Measurements from ENCODE around the gene THAP6.

The THAP6 gene

GRCh38 chr4:75552452-75552851 is 38.2 kb downstream of the THAP6 start:
- Histone ChIP-seq H3K36me3 (ENCODE audit: low read depth) (no peaks in the 10 kb centered on the region), H3K9me3 (ENCODE audit: severe bottlenecking) (no peaks in the 10 kb centered on the region), H3K27ac (ENCODE audit: poor library complexity, severe bottlenecking) (no peak overlapping the region), H3K4me1 (ENCODE audit: insufficient read depth, poor library complexity, severe bottlenecking) (peaks cover 9% of the 10 kb centered on the region), H3K4me3 (ENCODE audit: severe bottlenecking) (no peak overlapping the region), H3K27me3 (ENCODE audit: insufficient read depth, poor library complexity, severe bottlenecking) (no peaks in the 10 kb centered on the region)
- no peak for TF ChIP-seq CTCF (IDR thresholded peaks at IDR 0.05; ENCODE audit: poor library complexity, severe bottlenecking)
- ATAC-seq (ENCODE audit: low read depth) (no peak), DNase-seq (ENCODE audit: low spot score) (no peak)

DNA sequence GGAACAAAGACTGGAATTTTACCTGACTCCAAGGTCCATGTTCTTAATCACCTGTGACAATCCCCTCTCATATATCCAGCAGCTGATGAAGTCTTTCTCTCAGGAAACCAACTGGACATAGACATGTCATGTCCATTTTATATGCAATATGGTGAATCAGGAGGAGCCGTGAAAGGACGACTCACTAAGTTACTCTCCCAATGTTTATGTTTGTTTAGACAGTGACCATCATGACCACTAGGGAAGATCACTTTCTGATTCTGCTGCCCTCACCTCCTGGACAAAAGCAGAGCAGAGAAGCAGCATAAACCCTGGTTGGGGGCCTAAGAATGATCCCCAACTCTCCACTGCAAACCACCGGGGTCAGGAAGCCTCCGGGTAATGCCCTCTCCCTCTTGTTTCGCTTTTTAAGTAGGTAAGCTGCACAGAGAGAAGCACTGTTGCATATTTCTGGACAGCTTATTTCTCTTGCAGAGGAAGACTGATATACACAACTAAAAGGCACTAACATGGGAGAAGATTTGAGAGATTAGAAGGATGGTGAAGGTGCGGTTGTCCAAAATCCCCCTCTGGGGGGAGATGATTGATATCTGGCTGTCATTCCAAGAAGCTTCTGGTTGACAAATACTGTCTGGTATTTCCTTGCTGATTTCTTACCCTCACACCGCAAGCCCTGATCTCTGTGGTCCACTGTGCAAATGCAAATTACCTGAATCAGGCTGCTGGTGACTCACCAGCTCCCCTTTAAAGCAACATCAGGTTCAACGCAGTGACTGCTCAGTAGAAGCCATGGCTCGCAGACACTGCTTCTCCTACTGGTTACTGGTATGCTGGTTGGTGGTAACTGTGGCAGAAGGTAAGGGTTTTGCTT is 41.3 kb downstream of the THAP6 start, which contains the start of gene ODAPH:
TSS of gene ODAPH (plus strand) at position 773 of the 871 bp plus-strand sequence. CDS start at position 790, 17 bp downstream.
- ATAC-seq (ENCODE audit: low read depth), result peak; percentile 99
- Histone ChIP-seq H3K27ac (ENCODE audit: poor library complexity, severe bottlenecking) (peak within 1 kb of the TSS; percentile 75), H3K4me3 (ENCODE audit: severe bottlenecking) (no peak within 1 kb of the TSS), H3K36me3 (ENCODE audit: low read depth) (no peaks in the 10 kb centered on the region), H3K4me1 (ENCODE audit: insufficient read depth, poor library complexity, severe bottlenecking) (peaks cover 9% of the 10 kb centered on the region), H3K9me3 (ENCODE audit: severe bottlenecking) (no peaks in the 10 kb centered on the region), H3K27me3 (ENCODE audit: insufficient read depth, poor library complexity, severe bottlenecking) (no peaks in the 10 kb centered on the region)
- DNase-seq (ENCODE audit: low spot score), result peak; percentile 60
- peak; percentile 19 for TF ChIP-seq CTCF (IDR thresholded peaks at IDR 0.05; ENCODE audit: poor library complexity, severe bottlenecking)

DNA sequence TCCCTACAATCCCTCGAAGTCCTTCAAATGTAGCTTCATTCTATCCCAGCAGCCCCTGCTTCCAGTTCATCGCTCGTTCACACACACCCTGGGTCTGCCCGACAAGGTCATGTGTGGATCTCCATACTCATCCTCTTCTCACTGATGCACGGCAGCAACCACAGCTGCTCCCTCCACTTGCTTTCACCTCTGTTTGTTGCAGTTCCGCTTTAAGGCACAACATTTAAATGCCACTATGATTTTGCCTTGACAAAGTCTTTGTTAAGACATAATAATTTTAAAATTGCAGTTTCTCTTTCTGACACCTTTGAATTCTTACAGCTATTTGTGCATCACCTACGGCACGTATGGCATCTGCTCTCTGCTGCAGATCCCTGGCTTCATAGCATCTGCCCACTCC is 43.4 kb downstream of the THAP6 start:
- H3K9me3 ChIP-seq (ENCODE audit: severe bottlenecking), result no peaks in the 10 kb centered on the region
- DNase-seq (ENCODE audit: low spot score), result no peak
- peaks cover 9% of the 10 kb centered on the region for H3K4me1 ChIP-seq (ENCODE audit: insufficient read depth, poor library complexity, severe bottlenecking)
- no peaks in the 10 kb centered on the region for H3K27me3 ChIP-seq (ENCODE audit: insufficient read depth, poor library complexity, severe bottlenecking)
- no peak overlapping the region for H3K27ac ChIP-seq (ENCODE audit: poor library complexity, severe bottlenecking)
- no peaks in the 10 kb centered on the region for H3K36me3 ChIP-seq (ENCODE audit: low read depth)
- H3K4me3 ChIP-seq (ENCODE audit: severe bottlenecking), result no peak overlapping the region
- no peak for TF ChIP-seq CTCF (IDR thresholded peaks at IDR 0.05; ENCODE audit: poor library complexity, severe bottlenecking)
- no peak for ATAC-seq (ENCODE audit: low read depth)

DNA sequence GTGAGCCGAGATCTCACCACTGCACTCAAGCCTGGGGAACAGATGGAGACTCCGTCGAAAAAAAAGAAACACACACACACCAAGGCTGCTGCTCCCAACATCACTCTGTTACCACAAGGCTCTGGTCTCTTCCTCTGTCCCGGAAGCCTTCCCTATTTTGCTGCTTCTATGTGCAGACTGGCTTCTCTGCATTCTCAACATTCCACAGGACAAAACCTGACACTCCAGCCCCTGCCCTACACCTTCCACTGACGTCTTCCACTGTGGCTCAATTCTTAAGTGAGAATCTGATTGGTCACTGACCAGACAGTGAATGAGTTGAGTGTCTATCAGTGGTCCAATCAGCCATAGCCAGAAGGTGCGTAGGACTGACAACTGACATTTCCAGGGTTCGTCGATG is 47.5 kb downstream of the THAP6 start:
- Histone ChIP-seq H3K27ac (ENCODE audit: poor library complexity, severe bottlenecking) (no peak overlapping the region), H3K4me3 (ENCODE audit: severe bottlenecking) (no peak overlapping the region), H3K27me3 (ENCODE audit: insufficient read depth, poor library complexity, severe bottlenecking) (no peaks in the 10 kb centered on the region), H3K36me3 (ENCODE audit: low read depth) (no peaks in the 10 kb centered on the region), H3K4me1 (ENCODE audit: insufficient read depth, poor library complexity, severe bottlenecking) (no peaks in the 10 kb centered on the region), H3K9me3 (ENCODE audit: severe bottlenecking) (no peaks in the 10 kb centered on the region)
- ATAC-seq (ENCODE audit: low read depth) (peak; percentile 85; the same call in 2 of the 3 replicates), DNase-seq (ENCODE audit: low spot score) (no peak)
- TF ChIP-seq CTCF (IDR thresholded peaks at IDR 0.05; ENCODE audit: poor library complexity, severe bottlenecking), result no peak

DNA sequence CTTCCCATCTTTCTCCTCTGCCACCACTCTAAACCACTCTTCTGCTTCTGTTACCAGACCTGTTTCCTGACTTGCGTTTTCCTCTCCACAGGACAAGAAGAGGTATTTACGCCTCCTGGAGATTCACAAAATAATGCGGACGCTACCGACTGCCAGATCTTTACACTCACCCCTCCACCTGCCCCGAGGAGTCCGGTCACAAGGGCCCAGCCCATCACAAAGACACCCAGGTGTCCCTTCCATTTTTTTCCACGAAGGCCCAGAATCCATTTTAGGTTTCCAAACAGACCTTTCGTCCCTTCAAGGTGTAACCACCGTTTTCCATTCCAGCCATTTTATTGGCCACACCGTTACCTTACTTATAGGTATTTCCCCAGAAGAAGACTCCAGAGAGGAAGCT is 49.8 kb downstream of the THAP6 start:
- no peaks in the 10 kb centered on the region for H3K27me3 ChIP-seq (ENCODE audit: insufficient read depth, poor library complexity, severe bottlenecking)
- no peak overlapping the region for H3K4me3 ChIP-seq (ENCODE audit: severe bottlenecking)
- H3K4me1 ChIP-seq (ENCODE audit: insufficient read depth, poor library complexity, severe bottlenecking), result no peaks in the 10 kb centered on the region
- no peaks in the 10 kb centered on the region for H3K9me3 ChIP-seq (ENCODE audit: severe bottlenecking)
- no peak for TF ChIP-seq CTCF (IDR thresholded peaks at IDR 0.05; ENCODE audit: poor library complexity, severe bottlenecking)
- DNase-seq (ENCODE audit: low spot score) (no peak), ATAC-seq (ENCODE audit: low read depth) (no peak)
- H3K36me3 ChIP-seq (ENCODE audit: low read depth), result no peaks in the 10 kb centered on the region
- H3K27ac ChIP-seq (ENCODE audit: poor library complexity, severe bottlenecking), result no peak overlapping the region
